ENCODE measurements around the gene TNFRSF18.
"Not testable (repeated sequence)": the region's sequence is repeated elsewhere in the genome, so short reads cannot be mapped to it uniquely, and the experiment has no call there.

Gene TNFRSF18

GRCh38 chr1:1195726-1196125, 10.7 kb downstream of the TNFRSF18 start:
- not testable (repeated sequence) for DNase-seq

GRCh38 chr1:1194723-1195122, 11.7 kb downstream of the TNFRSF18 start:
- no peak for DNase-seq

GRCh38 chr1:1191734-1192133, 14.7 kb downstream of the TNFRSF18 start:
- DNase-seq, result no peak

GRCh38 chr1:1189111-1189510, 17.3 kb downstream of the TNFRSF18 start:
- DNase-seq, result no peak

GRCh38 chr1:1187938-1188337, 18.5 kb downstream of the TNFRSF18 start:
- no peak for DNase-seq

GRCh38 chr1:1185101-1185765, 21.2 kb downstream of the TNFRSF18 start:
- peak; percentile 27 for DNase-seq

- no peak for DNase-seq
Measured at GRCh38 chr1:1183833-1184775, 22.3 kb downstream of the TNFRSF18 start.

GRCh38 chr1:1183221-1183747, 23.1 kb downstream of the TNFRSF18 start:
- DNase-seq, result no peak

GRCh38 chr1:1182491-1183220, 23.7 kb downstream of the TNFRSF18 start:
- no peak for DNase-seq

GRCh38 chr1:1181938-1182410, 24.4 kb downstream of the TNFRSF18 start:
- DNase-seq, result no peak

- DNase-seq, result no peak
Measured at GRCh38 chr1:1181129-1181937, 25.1 kb downstream of the TNFRSF18 start.

GRCh38 chr1:1179983-1180861, 26.2 kb downstream of the TNFRSF18 start:
- no peak for DNase-seq

- no peak for DNase-seq
Measured at GRCh38 chr1:1179346-1179982, 26.9 kb downstream of the TNFRSF18 start.

GRCh38 chr1:1178794-1179331, 27.5 kb downstream of the TNFRSF18 start:
- no peak for DNase-seq

GRCh38 chr1:1177452-1178206, 28.8 kb downstream of the TNFRSF18 start:
- no peak for DNase-seq

- DNase-seq, result no peak
Measured at GRCh38 chr1:1176931-1177330, 29.5 kb downstream of the TNFRSF18 start.

GRCh38 chr1:1176063-1176761, 30.2 kb downstream of the TNFRSF18 start:
- not testable (repeated sequence) for DNase-seq

- DNase-seq, result no peak
Measured at GRCh38 chr1:1175221-1176062, 30.9 kb downstream of the TNFRSF18 start.

All from kidney glomerular epithelial cell (primary cell).